MM.1S (cell line): ENCODE measurements around the gene KRT12.

Experiments
- DNase-seq: peaks from one replicate; pipeline ENCODE4 v3.0.0-alpha.2; 2015
- H2AFZ ChIP-seq: fragments of 300-600 bp; sonication (generic); 2 replicates; pipeline ENCODE4 v1.6.0; 2016; ENCODE audit warnings: antibody characterized with exemption, low read length
- H3F3A ChIP-seq: fragments of 300-600 bp; sonication (generic); 2 replicates; pipeline ENCODE4 v1.6.1; 2016; ENCODE audit warnings: mild to moderate bottlenecking, antibody characterized with exemption, low read length, moderate library complexity, mixed read lengths; ENCODE audit not compliant: insufficient read depth
- H3K27ac ChIP-seq: fragments of 300-600 bp; sonication (generic); 2 replicates; pipeline ENCODE4 v1.5.1; 2016; ENCODE audit warnings: mild to moderate bottlenecking, low read length
- H3K27me3 ChIP-seq: fragments of 300-600 bp; sonication (generic); replicated peaks from 2 replicates; pipeline ENCODE4 v1.6.0; 2016; ENCODE audit warnings: low read length; ENCODE audit not compliant: insufficient read depth
- H3K36me3 ChIP-seq: fragments of 300-600 bp; sonication (generic); replicated peaks from 2 replicates; pipeline ENCODE4 v1.6.1; 2016; ENCODE audit warnings: mild to moderate bottlenecking, low read length, mixed read lengths; ENCODE audit not compliant: insufficient read depth
- H3K4me1 ChIP-seq: fragments of 300-600 bp; sonication (generic); 2 replicates; pipeline ENCODE4 v1.6.1; 2016; ENCODE audit warnings: low read length, mixed read lengths
- H3K4me2 ChIP-seq: fragments of 300-600 bp; sonication (generic); 2 replicates; pipeline ENCODE4 v1.6.0; 2016; ENCODE audit warnings: low read depth, low read length
- H3K4me3 ChIP-seq: fragments of 300-600 bp; sonication (generic); 2 replicates; pipeline ENCODE4 v1.5.1; 2016; ENCODE audit warnings: low read length, mixed read lengths
- H3K79me2 ChIP-seq: fragments of 300-600 bp; sonication (generic); 2 replicates; pipeline ENCODE4 v1.6.1; 2016; ENCODE audit warnings: mixed run types, low read length, mixed read lengths
- H3K9ac ChIP-seq: fragments of 300-600 bp; sonication (generic); 2 replicates; pipeline ENCODE4 v1.6.1; 2016; ENCODE audit warnings: low read length, mixed read lengths
- H3K9me2 ChIP-seq: fragments of 300-600 bp; sonication (generic); replicated peaks from 2 replicates; pipeline ENCODE4 v1.6.1; 2016; ENCODE audit warnings: mild to moderate bottlenecking, low read length, mixed read lengths; ENCODE audit not compliant: insufficient read depth
- H3K9me3 ChIP-seq: fragments of 300-600 bp; sonication (generic); replicated peaks from 2 replicates; pipeline ENCODE4 v1.6.1; 2016; ENCODE audit warnings: mild to moderate bottlenecking, low read length, mixed read lengths; ENCODE audit not compliant: insufficient read depth
- H4K20me1 ChIP-seq: fragments of 300-600 bp; sonication (generic); 2 replicates; pipeline ENCODE4 v1.6.1; 2016; ENCODE audit warnings: mild to moderate bottlenecking, low read length, moderate library complexity, mixed read lengths; ENCODE audit not compliant: insufficient read depth
- CTCF ChIP-seq: fragments of 300-600 bp; sonication (generic); IDR thresholded peaks from 2 replicates; pipeline ENCODE4 v1.5.1; 2016; ENCODE audit warnings: antibody characterized with exemption, low read length, mixed read lengths
- EZH2 ChIP-seq: fragments of 300-600 bp; sonication (generic); optimal IDR thresholded peaks from 2 replicates; pipeline ENCODE3; 2017; ENCODE audit warnings: low read depth, mild to moderate bottlenecking, antibody characterized with exemption, low read length, mixed read lengths
- EZH2phosphoT487 ChIP-seq: fragments of 300-600 bp; sonication (generic); IDR thresholded peaks from 2 replicates; pipeline ENCODE4 v1.6.1; 2018; ENCODE audit warnings: antibody characterized with exemption, low read length

The KRT12 gene

GRCh38 chr17:40902498-40902897 lies 35.5 kb upstream of the KRT12 start:
- Histone ChIP-seq H3K4me3 (no peak overlapping the region), H3K9me3 (no peaks in the 10 kb centered on the region), H3K4me2 (no peak overlapping the region), H2AFZ (no peak overlapping the region), H3K9ac (no peak overlapping the region), H3K4me1 (no peaks in the 10 kb centered on the region), H3F3A (no peaks in the 10 kb centered on the region), H3K27ac (no peak overlapping the region), H4K20me1 (no peaks in the 10 kb centered on the region), H3K79me2 (no peaks in the 10 kb centered on the region), H3K36me3 (no peaks in the 10 kb centered on the region), H3K9me2 (no peaks in the 10 kb centered on the region), H3K27me3 (no peaks in the 10 kb centered on the region)
- DNase-seq, result no peak
- TF ChIP-seq CTCF (no peak), EZH2 (no peak), EZH2phosphoT487 (no peak)

GRCh38 chr17:40901981-40902474 lies 35.0 kb upstream of the KRT12 start:
- Histone ChIP-seq H3K36me3 (no peaks in the 10 kb centered on the region), H3K9ac (no peak overlapping the region), H3K4me1 (no peaks in the 10 kb centered on the region), H3K9me3 (no peaks in the 10 kb centered on the region), H3K27ac (no peak overlapping the region), H3K9me2 (no peaks in the 10 kb centered on the region), H3K4me2 (no peak overlapping the region), H3K79me2 (no peaks in the 10 kb centered on the region), H4K20me1 (no peaks in the 10 kb centered on the region), H3K4me3 (no peak overlapping the region), H2AFZ (no peak overlapping the region), H3K27me3 (no peaks in the 10 kb centered on the region), H3F3A (no peaks in the 10 kb centered on the region)
- no peak for DNase-seq
- TF ChIP-seq EZH2phosphoT487, result no peak
- TF ChIP-seq EZH2, result no peak
- TF ChIP-seq CTCF, result no peak

GRCh38 chr17:40900809-40901356 lies 33.9 kb upstream of the KRT12 start:
- Histone ChIP-seq H3K27me3 (no peaks in the 10 kb centered on the region), H3K36me3 (no peaks in the 10 kb centered on the region), H3K9me2 (no peaks in the 10 kb centered on the region), H3K9me3 (no peaks in the 10 kb centered on the region), H3K79me2 (no peaks in the 10 kb centered on the region), H3K4me1 (no peaks in the 10 kb centered on the region), H3F3A (no peaks in the 10 kb centered on the region), H2AFZ (no peak overlapping the region), H3K4me3 (no peak overlapping the region), H4K20me1 (no peaks in the 10 kb centered on the region), H3K4me2 (no peak overlapping the region), H3K27ac (no peak overlapping the region), H3K9ac (no peak overlapping the region)
- TF ChIP-seq EZH2phosphoT487 (no peak), CTCF (no peak), EZH2 (no peak)
- DNase-seq, result no peak
